ENCODE measurements around the gene TIMM22.

GRCh38 chr17:1036845-1037237, 39.9 kb downstream of the TIMM22 start:
- TF ChIP-seq, protein P1, sequence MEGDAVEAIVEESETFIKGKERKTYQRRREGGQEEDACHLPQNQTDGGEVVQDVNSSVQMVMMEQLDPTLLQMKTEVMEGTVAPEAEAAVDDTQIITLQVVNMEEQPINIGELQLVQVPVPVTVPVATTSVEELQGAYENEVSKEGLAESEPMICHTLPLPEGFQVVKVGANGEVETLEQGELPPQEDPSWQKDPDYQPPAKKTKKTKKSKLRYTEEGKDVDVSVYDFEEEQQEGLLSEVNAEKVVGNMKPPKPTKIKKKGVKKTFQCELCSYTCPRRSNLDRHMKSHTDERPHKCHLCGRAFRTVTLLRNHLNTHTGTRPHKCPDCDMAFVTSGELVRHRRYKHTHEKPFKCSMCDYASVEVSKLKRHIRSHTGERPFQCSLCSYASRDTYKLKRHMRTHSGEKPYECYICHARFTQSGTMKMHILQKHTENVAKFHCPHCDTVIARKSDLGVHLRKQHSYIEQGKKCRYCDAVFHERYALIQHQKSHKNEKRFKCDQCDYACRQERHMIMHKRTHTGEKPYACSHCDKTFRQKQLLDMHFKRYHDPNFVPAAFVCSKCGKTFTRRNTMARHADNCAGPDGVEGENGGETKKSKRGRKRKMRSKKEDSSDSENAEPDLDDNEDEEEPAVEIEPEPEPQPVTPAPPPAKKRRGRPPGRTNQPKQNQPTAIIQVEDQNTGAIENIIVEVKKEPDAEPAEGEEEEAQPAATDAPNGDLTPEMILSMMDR (IDR thresholded peaks at IDR 0.05): no peak
- no peak for TF ChIP-seq POLR2A (IDR thresholded peaks at IDR 0.05)

Measured in thyroid gland (tissue), 4 donors.